Panc1 (cell line): Measurements from ENCODE around the gene NTRK2. TPM values are rescaled to one million over a fixed set of nuclear protein-coding genes. Genes with fewer than 3 reads are reported as not detected.

Source experiments
- ATAC-seq: fragments of 200-7000 bp; cut with Tn5 transposase; 2 replicates; pipeline ENCODE4 v1.9.1; 2020; ENCODE audit warnings: mild to moderate bottlenecking, moderate library complexity
- BruUV-seq: library from RNA; stranded (reverse); fragments of 400-500 nt; replicated peaks from 2 replicates; lab custom pipeline; 2021; lab: Mats Ljungman, UMichigan
- CTCF ChIA-PET: fragments of 300-600 bp; sonication (Branson Sonifier 250); formaldehyde crosslinking; loops from one replicate; lab custom pipeline; 2022; ENCODE audit warnings: antibody characterized with exemption; lab: Charles Lee
- POLR2A ChIA-PET: fragments of 300-600 bp; sonication (Branson Sonifier 250); formaldehyde crosslinking; loops from one replicate; lab custom pipeline; 2022; ENCODE audit warnings: antibody characterized with exemption; lab: Charles Lee
- DNase-seq: peaks from one replicate; pipeline ENCODE4 v3.0.0-alpha.2; 2010; ENCODE audit warnings: low read depth, low spot score
- H3K27ac ChIP-seq: 2 replicates; pipeline ENCODE4 v1.5.1; 2011; ENCODE audit warnings: mild to moderate bottlenecking, low read length, inconsistent platforms
- H3K27me3 ChIP-seq: fragments of 200-500 bp; sonication (Bioruptor generic); 2 replicates; pipeline ENCODE4 v1.6.0; 2014; ENCODE audit warnings: low read length, inconsistent platforms; ENCODE audit not compliant: control insufficient read depth, insufficient read depth
- H3K36me3 ChIP-seq: fragments of 200-500 bp; sonication (Bioruptor generic); 2 replicates; pipeline ENCODE4 v1.5.1; 2014; ENCODE audit warnings: inconsistent platforms, mild to moderate bottlenecking, low read length, moderate library complexity; ENCODE audit not compliant: control insufficient read depth, insufficient read depth
- H3K4me1 ChIP-seq: 2 replicates; pipeline ENCODE4 v1.5.1; 2011; ENCODE audit warnings: inconsistent platforms, mild to moderate bottlenecking, low read length, moderate library complexity; ENCODE audit not compliant: control insufficient read depth, insufficient read depth
- H3K4me3 ChIP-seq, 2 experiments: 2 replicates each; pipeline ENCODE4 v1.5.1; 2011 to 2012; ENCODE audit warnings: low read depth in 2 of 2, low read length in 2 of 2, mild to moderate bottlenecking in 2 of 2, inconsistent platforms in 1 of 2, moderate library complexity in 1 of 2
- H3K9me3 ChIP-seq: fragments of 200-500 bp; sonication (Bioruptor generic); 2 replicates; pipeline ENCODE4 v1.5.1; 2014; ENCODE audit warnings: low read depth, mild to moderate bottlenecking, inconsistent platforms, low read length, moderate library complexity; ENCODE audit not compliant: control insufficient read depth, insufficient read depth
- CTCF ChIP-seq: fragments of 450-650 bp; IDR thresholded peaks from 2 replicates; pipeline ENCODE4 v1.5.1; 2017; ENCODE audit warnings: mild to moderate bottlenecking
- POLR2AphosphoS5 ChIP-seq: IDR thresholded peaks from 2 replicates; pipeline ENCODE4 v1.6.1; 2012; ENCODE audit warnings: mild to moderate bottlenecking, low read depth, low read length, moderate library complexity
- REST ChIP-seq, 2 experiments: IDR thresholded peaks; 2 replicates each; pipeline ENCODE4 v1.6.1; 2011 to 2012; ENCODE audit warnings: low read depth in 2 of 2, control low read depth in 1 of 2, low read length in 1 of 2, mild to moderate bottlenecking in 1 of 2, moderate library complexity in 1 of 2; ENCODE audit not compliant: insufficient read depth in 1 of 2
- SIN3A ChIP-seq: IDR thresholded peaks from 2 replicates; pipeline ENCODE4 v1.6.1; 2012; ENCODE audit warnings: low read depth, mild to moderate bottlenecking, low read length, moderate library complexity, borderline replicate concordance; ENCODE audit not compliant: insufficient read depth
- TCF7L2 ChIP-seq: IDR thresholded peaks from 2 replicates; pipeline ENCODE4 v1.6.1; 2011; ENCODE audit warnings: mild to moderate bottlenecking, low read depth, low read length, inconsistent platforms
- in situ Hi-C: cut with HindIII; loops from 2 replicates; pipeline ENCODE4 v1.10.0; 2016; ENCODE audit warnings: low sequenced_read_pairs, low pct_unique_long_range_greater_than_20kb
- intact Hi-C: fragments of 100-400 bp; cut with micrococcal nuclease; formaldehyde crosslinking; loops from one replicate; pipeline ENCODE4 v1.10.0; 2022; ENCODE audit not compliant: unreplicated experiment
- total RNA-seq: library from RNA; stranded (reverse); gene quantifications from one replicate; pipeline ENCODE4 v1.2.1, GENCODE V29; 2021; ENCODE audit not compliant: unreplicated experiment

NTRK2 gene
- total RNA-seq, 1 experiment from 2014 or later, result 0.23 TPM

- ChIA-PET CTCF (no interaction called here), POLR2A (no interaction called here)
- Histone ChIP-seq H3K4me3 (no peak overlapping the region), H3K9me3 (no peaks in the 10 kb centered on the region), H3K4me1 (no peaks in the 10 kb centered on the region), H3K36me3 (no peaks in the 10 kb centered on the region), H3K27me3 (no peaks in the 10 kb centered on the region), H3K27ac (no peak overlapping the region)
- no peak for TF ChIP-seq SIN3A
- no peak for TF ChIP-seq POLR2AphosphoS5
- no peak for TF ChIP-seq CTCF
- TF ChIP-seq TCF7L2, result no peak
- no peak for TF ChIP-seq REST (IDR thresholded peaks at IDR 0.05; ENCODE audit: insufficient read depth in 1 of 2, low read depth in 2 of 2, low read length in 1 of 2)
- DNase-seq, result no peak
- intact Hi-C loops, result no loop called here
- in situ Hi-C loops, result no loop called here
- no peak for ATAC-seq
- BruUV-seq, result no TSS peak
Observed at GRCh38 chr9:84921175-84921574, 251.6 kb downstream of the NTRK2 start.

- no peak for DNase-seq
- CTCF ChIA-PET, result no interaction called here
- Histone ChIP-seq H3K27me3 (no peaks in the 10 kb centered on the region), H3K27ac (no peak overlapping the region), H3K4me3 (no peak overlapping the region), H3K9me3 (no peaks in the 10 kb centered on the region), H3K36me3 (no peaks in the 10 kb centered on the region), H3K4me1 (no peaks in the 10 kb centered on the region)
- no peak for ATAC-seq
- POLR2A ChIA-PET, result no interaction called here
- in situ Hi-C loops, result no loop called here
- no TSS peak for BruUV-seq
- intact Hi-C loops, result no loop called here
- TF ChIP-seq SIN3A (no peak), CTCF (no peak), TCF7L2 (no peak), REST (IDR thresholded peaks at IDR 0.05; ENCODE audit: insufficient read depth in 1 of 2, low read depth in 2 of 2, low read length in 1 of 2) (no peak), POLR2AphosphoS5 (no peak)
Observed at GRCh38 chr9:84922051-84922450, 252.5 kb downstream of the NTRK2 start.
